ENCODE data around the gene TMEM225B.
"Not testable (repeated sequence)": the region's sequence is repeated elsewhere in the genome, so short reads cannot be mapped to it uniquely, and the experiment has no call there.

The TMEM225B gene

DNA sequence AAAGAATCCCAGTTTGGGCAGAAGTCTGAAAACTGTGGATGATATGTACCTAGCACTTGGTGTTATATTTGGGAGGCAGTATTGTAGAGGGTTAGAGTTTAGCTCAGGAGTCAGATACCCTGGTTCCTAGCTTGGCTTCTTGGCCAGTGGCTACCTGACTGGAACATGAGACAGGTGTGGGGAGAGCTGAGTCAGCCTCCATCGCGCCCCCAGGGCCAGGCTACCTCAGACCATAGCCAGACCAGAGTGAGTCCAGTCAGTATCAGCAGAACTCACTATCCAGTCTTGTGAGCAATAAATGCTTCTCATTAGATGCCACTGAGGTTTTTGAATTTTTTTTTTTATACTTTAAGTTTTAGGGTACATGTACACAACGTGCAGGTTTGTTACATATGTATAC lies 55.7 kb downstream of the TMEM225B start:
- no peak for DNase-seq

- DNase-seq: not testable (repeated sequence)
These were observed 56.6 kb downstream of the TMEM225B start for GRCh38 chr7:99654626-99655025.

GRCh38 chr7:99657879-99658278 lies 59.8 kb downstream of the TMEM225B start:
- not testable (repeated sequence) for DNase-seq
